BLaER1 treated with 17β-estradiol and CSF1 and Interleukin-3, amounts not matched to agents 10 nM and 100 nM (cell line): ENCODE results near the gene ATG7.

ENCODE experiments used
- H3K27ac ChIP-seq, 11 experiments: shearing (Covaris generic); formaldehyde crosslinking; 2 replicates each; pipeline ENCODE4 v1.8.1; 2022
- H3K27me3 ChIP-seq, 11 experiments: shearing (Covaris generic); formaldehyde crosslinking; 2 replicates each; pipeline ENCODE4 v1.8.1; 2022
- H3K36me3 ChIP-seq, 11 experiments: shearing (Covaris generic); formaldehyde crosslinking; 2 replicates each; pipeline ENCODE4 v1.8.1; 2022
- H3K4me1 ChIP-seq, 10 experiments: shearing (Covaris generic); formaldehyde crosslinking; 2 replicates each; pipeline ENCODE4 v1.8.1; 2022
- H3K4me2 ChIP-seq, 11 experiments: shearing (Covaris generic); formaldehyde crosslinking; 2 replicates each; pipeline ENCODE4 v1.8.1; 2022
- H3K4me3 ChIP-seq, 10 experiments: shearing (Covaris generic); formaldehyde crosslinking; 2 replicates each; pipeline ENCODE4 v1.8.1; 2022
- H3K9ac ChIP-seq, 11 experiments: shearing (Covaris generic); formaldehyde crosslinking; 2 replicates each; pipeline ENCODE4 v1.8.1; 2022
- H3K9me3 ChIP-seq, 11 experiments: shearing (Covaris generic); formaldehyde crosslinking; replicated peaks in 1 of 11; 2 replicates each; pipeline ENCODE4 v1.8.1; 2022
- H4K20me1 ChIP-seq, 11 experiments: shearing (Covaris generic); formaldehyde crosslinking; 2 replicates each; pipeline ENCODE4 v1.8.1; 2022
- Cebpa-rat ChIP-seq, 11 experiments: shearing (Covaris generic); IDR thresholded peaks; 2 replicates each; pipeline ENCODE4 v1.8.1; 2022

Gene ATG7

GRCh38 chr3:11373654-11374053 is 101.5 kb downstream of the ATG7 start:
- H3K4me3 ChIP-seq: no peak overlapping the region
- H3K4me2 ChIP-seq: peak overlapping the region in 6 of 11 experiments; percentile 7 to 74 (median 54); a peak in 11 of 22 replicates
- peaks cover 0 to 5% (median 0%) of the 10 kb centered on the region in 11 experiments; a peak in 3 of 22 replicates for H4K20me1 ChIP-seq
- H3K27ac ChIP-seq: peak overlapping the region in 3 of 11 experiments; percentile 13 to 33 (median 23); a peak in 3 of 22 replicates
- H3K36me3 ChIP-seq: peaks cover 4 to 53% (median 47%) of the 10 kb centered on the region in 11 experiments; a peak in 21 of 22 replicates
- peaks cover 0 to 86% (median 22%) of the 10 kb centered on the region in 10 experiments; a peak in 13 of 20 replicates for H3K4me1 ChIP-seq
- no peak overlapping the region for H3K9ac ChIP-seq
- H3K27me3 ChIP-seq: no peaks in the 10 kb centered on the region
- no peak for TF ChIP-seq Cebpa-rat (IDR thresholded peaks at IDR 0.05)
- no peaks in the 10 kb centered on the region for H3K9me3 ChIP-seq

- Histone ChIP-seq H4K20me1 (peaks cover 0 to 9% (median 0%) of the 10 kb centered on the region in 11 experiments; a peak in 3 of 22 replicates), H3K9me3 (no peaks in the 10 kb centered on the region)
- no peak for TF ChIP-seq Cebpa-rat (IDR thresholded peaks at IDR 0.05)
Observed at GRCh38 chr3:11375333-11376088, 103.3 kb downstream of the ATG7 start.

GRCh38 chr3:11377719-11378118 is 105.5 kb downstream of the ATG7 start:
- Histone ChIP-seq H3K4me1 (peaks cover 0 to 67% (median 13%) of the 10 kb centered on the region in 10 experiments; a peak in 13 of 20 replicates), H3K27ac (no peak overlapping the region), H3K4me2 (no peak overlapping the region), H3K9ac (no peak overlapping the region), H3K4me3 (no peak overlapping the region), H3K27me3 (no peaks in the 10 kb centered on the region), H4K20me1 (peaks cover 0 to 29% (median 0%) of the 10 kb centered on the region in 11 experiments; a peak in 4 of 22 replicates), H3K9me3 (no peaks in the 10 kb centered on the region), H3K36me3 (peaks cover 9 to 55% (median 33%) of the 10 kb centered on the region in 11 experiments; a peak in 19 of 22 replicates)
- TF ChIP-seq Cebpa-rat (IDR thresholded peaks at IDR 0.05): no peak

More at GRCh38 chr3:11375333-11376088, 103.3 kb downstream of the ATG7 start:
- Histone ChIP-seq H3K36me3 (peaks cover 3 to 48% (median 37%) of the 10 kb centered on the region in 11 experiments; a peak in 19 of 22 replicates), H3K9ac (no peak overlapping the region), H3K4me3 (no peak overlapping the region), H3K27ac (no peak overlapping the region; a peak in 1 of 22 replicates), H3K4me2 (peak overlapping the region in 3 of 11 experiments; percentile 18 to 70 (median 51); a peak in 5 of 22 replicates), H3K4me1 (peaks cover 0 to 72% (median 14%) of the 10 kb centered on the region in 10 experiments; a peak in 13 of 20 replicates), H3K27me3 (no peaks in the 10 kb centered on the region)

GRCh38 chr3:11379238-11379823 is 107.1 kb downstream of the ATG7 start:
- H3K9ac ChIP-seq: no peak overlapping the region
- no peak overlapping the region for H3K4me3 ChIP-seq
- no peak overlapping the region for H3K4me2 ChIP-seq
- peaks cover 0 to 64% (median 0%) of the 10 kb centered on the region in 10 experiments; a peak in 6 of 20 replicates for H3K4me1 ChIP-seq
- H4K20me1 ChIP-seq: peaks cover 0 to 38% (median 0%) of the 10 kb centered on the region in 11 experiments; a peak in 4 of 22 replicates
- no peaks in the 10 kb centered on the region for H3K27me3 ChIP-seq
- no peak overlapping the region for H3K27ac ChIP-seq
- no peak for TF ChIP-seq Cebpa-rat (IDR thresholded peaks at IDR 0.05)
- H3K36me3 ChIP-seq: peaks cover 9 to 65% (median 46%) of the 10 kb centered on the region in 11 experiments; a peak in 20 of 22 replicates
- H3K9me3 ChIP-seq: no peaks in the 10 kb centered on the region

- H3K4me1 ChIP-seq: peaks cover 0 to 57% (median 0%) of the 10 kb centered on the region in 10 experiments; a peak in 6 of 20 replicates
- no peaks in the 10 kb centered on the region for H3K9me3 ChIP-seq
- no peak for TF ChIP-seq Cebpa-rat (IDR thresholded peaks at IDR 0.05)
- H3K9ac ChIP-seq: no peak overlapping the region
- H3K36me3 ChIP-seq: peaks cover 9 to 72% (median 49%) of the 10 kb centered on the region in 11 experiments; a peak in 19 of 22 replicates
- H3K4me3 ChIP-seq: no peak overlapping the region
- H3K27me3 ChIP-seq: no peaks in the 10 kb centered on the region
- no peak overlapping the region for H3K4me2 ChIP-seq
- peaks cover 0 to 38% (median 0%) of the 10 kb centered on the region in 11 experiments; a peak in 4 of 22 replicates for H4K20me1 ChIP-seq
- H3K27ac ChIP-seq: no peak overlapping the region
Observed at GRCh38 chr3:11379824-11380701, 107.9 kb downstream of the ATG7 start.

- Histone ChIP-seq H3K4me2 (no peak overlapping the region), H3K27ac (no peak overlapping the region)
Observed at GRCh38 chr3:11381141-11381540, 108.9 kb downstream of the ATG7 start.

GRCh38 chr3:11381563-11381962 is 109.4 kb downstream of the ATG7 start:
- Histone ChIP-seq H3K27me3 (no peaks in the 10 kb centered on the region), H4K20me1 (peaks cover 0 to 44% (median 0%) of the 10 kb centered on the region in 11 experiments; a peak in 3 of 22 replicates), H3K4me3 (no peak overlapping the region), H3K9me3 (no peaks in the 10 kb centered on the region), H3K4me2 (no peak overlapping the region), H3K9ac (no peak overlapping the region), H3K36me3 (peaks cover 9 to 87% (median 55%) of the 10 kb centered on the region in 11 experiments; a peak in 19 of 22 replicates), H3K4me1 (peaks cover 0 to 42% (median 0%) of the 10 kb centered on the region in 10 experiments; a peak in 6 of 20 replicates), H3K27ac (no peak overlapping the region)
- TF ChIP-seq Cebpa-rat (IDR thresholded peaks at IDR 0.05): no peak

More at GRCh38 chr3:11381141-11381540, 108.9 kb downstream of the ATG7 start:
- peaks cover 0 to 46% (median 0%) of the 10 kb centered on the region in 10 experiments; a peak in 6 of 20 replicates for H3K4me1 ChIP-seq
- H4K20me1 ChIP-seq: peaks cover 0 to 44% (median 0%) of the 10 kb centered on the region in 11 experiments; a peak in 3 of 22 replicates
- no peak overlapping the region for H3K4me3 ChIP-seq
- H3K9ac ChIP-seq: no peak overlapping the region
- no peaks in the 10 kb centered on the region for H3K9me3 ChIP-seq
- no peak for TF ChIP-seq Cebpa-rat (IDR thresholded peaks at IDR 0.05)
- H3K36me3 ChIP-seq: peaks cover 9 to 83% (median 52%) of the 10 kb centered on the region in 11 experiments; a peak in 19 of 22 replicates
- no peaks in the 10 kb centered on the region for H3K27me3 ChIP-seq

GRCh38 chr3:11382146-11382745 is 110.0 kb downstream of the ATG7 start:
- Histone ChIP-seq H3K4me2 (no peak overlapping the region), H3K9me3 (no peaks in the 10 kb centered on the region), H3K4me1 (peaks cover 0 to 35% (median 0%) of the 10 kb centered on the region in 10 experiments; a peak in 6 of 20 replicates), H3K36me3 (peaks cover 9 to 93% (median 62%) of the 10 kb centered on the region in 11 experiments; a peak in 20 of 22 replicates), H3K9ac (no peak overlapping the region), H3K4me3 (no peak overlapping the region), H4K20me1 (peaks cover 0 to 51% (median 0%) of the 10 kb centered on the region in 11 experiments; a peak in 3 of 22 replicates), H3K27ac (no peak overlapping the region), H3K27me3 (no peaks in the 10 kb centered on the region)
- TF ChIP-seq Cebpa-rat (IDR thresholded peaks at IDR 0.05): no peak
